Liver (tissue), 10 donors: ENCODE measurements around the gene ALG10B. TPM values are rescaled to one million over a fixed set of nuclear protein-coding genes. Genes with fewer than 3 reads are reported as not detected.

Source experiments
- DNase-seq: peaks from one replicate; pipeline ENCODE4 v3.0.0-alpha.2; 2017; ENCODE audit warnings: low spot score
- H3K27ac ChIP-seq, 2 donors: one replicate each; pipeline ENCODE4 v1.7.0; 2013; ENCODE audit warnings: inconsistent platforms in 2 of 2, low read length in 2 of 2, control low read depth in 1 of 2, low read depth in 1 of 2, mild to moderate bottlenecking in 1 of 2
- H3K27me3 ChIP-seq, 4 donors: one replicate each; pipeline versions ENCODE4 v1.6.1 to v1.7.0; 2013; ENCODE audit warnings: low read length in 3 of 4, inconsistent platforms in 1 of 4, mild to moderate bottlenecking in 1 of 4, moderate library complexity in 1 of 4; ENCODE audit not compliant: control insufficient read depth in 4 of 4, insufficient read depth in 4 of 4
- H3K36me3 ChIP-seq, 4 donors: one replicate each; pipeline versions ENCODE4 v1.6.1 to v1.7.0; 2013; ENCODE audit warnings: low read length in 3 of 4, mild to moderate bottlenecking in 3 of 4, low read depth in 1 of 4, moderate library complexity in 1 of 4; ENCODE audit not compliant: control insufficient read depth in 4 of 4, insufficient read depth in 3 of 4
- H3K4me1 ChIP-seq, 4 donors: one replicate each; pipeline versions ENCODE4 v1.6.1 to v1.7.0; 2013; ENCODE audit warnings: low read length in 3 of 4, mild to moderate bottlenecking in 3 of 4, moderate library complexity in 1 of 4; ENCODE audit not compliant: control insufficient read depth in 4 of 4, insufficient read depth in 4 of 4
- H3K4me3 ChIP-seq, 3 donors: one replicate each; pipeline versions ENCODE4 v1.6.1 to v1.7.0; 2013; ENCODE audit warnings: low read length in 3 of 3, control low read depth in 1 of 3, low read depth in 1 of 3, mild to moderate bottlenecking in 1 of 3
- H3K9ac ChIP-seq, 2 donors: one replicate each; pipeline ENCODE4 v1.7.0; 2013; ENCODE audit warnings: low read length in 2 of 2, mild to moderate bottlenecking in 2 of 2, moderate library complexity in 2 of 2, control low read depth in 1 of 2, low read depth in 1 of 2
- H3K9me3 ChIP-seq, 4 donors: one replicate each; pipeline versions ENCODE4 v1.6.1 to v1.7.0; 2013; ENCODE audit warnings: low read length in 3 of 4; ENCODE audit not compliant: control insufficient read depth in 4 of 4
- FOXA1 ChIP-seq: IDR thresholded peaks from 2 replicates; pipeline ENCODE4 v1.6.1; 2016; ENCODE audit warnings: antibody characterized with exemption
- HNF4A ChIP-seq, 2 donors: conservative IDR thresholded peaks; 2 replicates each; pipeline ENCODE4 v1.6.1; 2016; ENCODE audit warnings: antibody characterized with exemption in 2 of 2, mild to moderate bottlenecking in 2 of 2
- JUND ChIP-seq, 2 donors: IDR thresholded peaks; 2 replicates each; pipeline ENCODE4 v1.6.1; 2016; ENCODE audit warnings: antibody characterized with exemption in 2 of 2
- RAD21 ChIP-seq, 2 donors: IDR thresholded peaks; 2 replicates each; pipeline ENCODE4 v1.6.1; 2016; ENCODE audit warnings: antibody characterized with exemption in 2 of 2, mild to moderate bottlenecking in 2 of 2
- WGBS: extraction: QIAGEN DNeasy Blood & Tissue Kit; methylation state at CpG from one replicate; pipeline ENCODE4 v1.1.7; 2013; 5-methylcytosine and 5-hydroxymethylcytosine counted together
- polyA plus RNA-seq, 2 donors: library from polyadenylated mRNA; stranded (reverse) in 1 of 2; unstranded in 1 of 2; fragments of 200-250 nt in 1 of 2; fragments of >200 nt in 1 of 2; fragmentation: Nextera tagmentation in 1 of 2; extraction: Ambion mirVana in 1 of 2; gene quantifications; one replicate each; pipeline versions ENCODE4 v1.2.1 to v1.2.3, GENCODE V29; 2013 to 2015
- small RNA-seq: library from RNA; depleted of rRNA; stranded (forward); fragments of <200 nt; gene quantifications from one replicate; pipeline ENCODE3, GENCODE V24; 2014
- total RNA-seq, 2 donors: library from RNA; depleted of rRNA; stranded (reverse); fragments of >200 nt; gene quantifications; one replicate each; pipeline ENCODE4 v1.2.3, GENCODE V29; 2014
- donor health status: healthy.
- donor health status: healthy.
- donor health status: healthy.
- donor health status: healthy.
- donor health status: healthy.

ALG10B gene
- total and polyA plus RNA-seq, 4 donors: 1.2 to 3.3 (median 2.5) TPM

GRCh38 chr12:38373784-38374183, 57.2 kb downstream of the ALG10B start:
- no peak overlapping the region for H3K27ac ChIP-seq
- no peak for TF ChIP-seq HNF4A (conservative IDR thresholded peaks at IDR 0.05)
- TF ChIP-seq RAD21 (IDR thresholded peaks at IDR 0.05): no peak
- TF ChIP-seq FOXA1: no peak
- no peak overlapping the region for H3K4me3 ChIP-seq
- DNase-seq: no peak
- H3K36me3 ChIP-seq: no peaks in the 10 kb centered on the region
- H3K27me3 ChIP-seq: no peaks in the 10 kb centered on the region
- no peak overlapping the region for H3K9ac ChIP-seq
- peaks cover 0 to 2% (median 0%) of the 10 kb centered on the region in 4 donors for H3K9me3 ChIP-seq
- H3K4me1 ChIP-seq: no peaks in the 10 kb centered on the region
- WGBS: 52% methylated on average over 2 of the region's 2 CpGs

- no peak for TF ChIP-seq JUND (IDR thresholded peaks at IDR 0.05)
- no peak for DNase-seq
- H3K36me3 ChIP-seq: no peaks in the 10 kb centered on the region
Observed at GRCh38 chr12:38374751-38375150, 58.2 kb downstream of the ALG10B start.

More at GRCh38 chr12:38374751-38375150, 58.2 kb downstream of the ALG10B start:
- Histone ChIP-seq H3K4me3 (no peak overlapping the region), H3K9me3 (peaks cover 0 to 2% (median 0%) of the 10 kb centered on the region in 4 donors), H3K9ac (no peak overlapping the region), H3K27ac (no peak overlapping the region), H3K4me1 (no peaks in the 10 kb centered on the region), H3K27me3 (no peaks in the 10 kb centered on the region)

Small RNA genes lying within 50 kb of the gene (small RNA-seq; reads per million reads assigned to genes)
- gene RF00019: not detected
